Tibial nerve (tissue), 3 donors: ENCODE results near the gene NTN5.
A peak's percentile ranks its signal among the peaks of the same experiment; 100 is the strongest.

ENCODE experiments used
- POLR2A ChIP-seq, 2 donors: fragments of 450-650 bp; IDR thresholded peaks; one replicate each; pipeline ENCODE4 v1.6.1; 2017; ENCODE audit warnings: antibody characterized with exemption in 2 of 2, mild to moderate bottlenecking in 2 of 2, moderate library complexity in 2 of 2
- TF ChIP-seq, protein P1 (sequence below), 5 experiments: fragments of 200-600 bp in 3 of 5; fragments of 450-650 bp in 2 of 5; sonication (generic) in 3 of 5; IDR thresholded peaks; one replicate each; pipeline ENCODE4 v1.5.1; 2016 to 2019; ENCODE audit warnings: antibody characterized with exemption in 5 of 5, mild to moderate bottlenecking in 3 of 5, moderate library complexity in 2 of 5

DNA sequence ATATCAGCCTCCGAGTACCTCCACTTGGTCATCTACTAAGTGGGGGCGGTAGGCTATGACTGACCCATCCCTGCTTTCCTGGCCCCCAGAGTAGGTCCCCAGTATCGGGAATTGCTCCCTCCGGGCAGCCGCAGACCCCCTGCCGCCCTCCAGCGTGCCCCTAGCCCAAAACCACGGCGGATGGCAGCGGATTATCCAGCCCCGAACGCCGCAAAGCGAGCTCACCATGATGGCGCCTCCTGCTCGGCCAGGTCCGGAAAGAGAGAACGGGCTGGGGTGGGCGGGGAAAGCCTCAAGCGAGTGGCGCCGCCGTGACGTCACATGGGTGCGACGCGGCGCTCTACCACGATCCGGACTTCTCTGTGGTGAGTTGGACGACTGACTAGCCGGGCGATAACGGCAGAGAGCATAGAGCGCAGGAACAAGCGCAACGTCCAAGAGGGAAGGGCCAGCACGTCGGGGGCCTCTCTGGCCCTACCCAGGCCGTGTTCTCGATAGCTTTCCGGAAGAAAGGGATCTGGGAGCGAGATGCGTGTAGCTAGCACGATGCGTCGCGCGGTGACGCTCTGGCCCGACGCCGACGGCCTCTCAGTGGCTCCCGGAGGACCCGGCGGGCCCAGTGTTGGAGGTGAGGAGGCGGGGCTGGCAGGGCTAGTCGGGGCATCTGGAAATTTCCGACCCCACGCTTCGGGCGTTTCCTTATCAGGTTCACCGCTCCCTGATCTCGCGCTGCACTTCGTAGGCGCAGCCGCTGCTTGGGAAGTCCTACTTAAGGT lies 53.7 kb downstream of the NTN5 start, which contains the start of the genes RPL18 and SPHK2:
- peak; percentile 80 to 91 for TF ChIP-seq POLR2A (IDR thresholded peaks at IDR 0.05)
- TF ChIP-seq, protein P1, sequence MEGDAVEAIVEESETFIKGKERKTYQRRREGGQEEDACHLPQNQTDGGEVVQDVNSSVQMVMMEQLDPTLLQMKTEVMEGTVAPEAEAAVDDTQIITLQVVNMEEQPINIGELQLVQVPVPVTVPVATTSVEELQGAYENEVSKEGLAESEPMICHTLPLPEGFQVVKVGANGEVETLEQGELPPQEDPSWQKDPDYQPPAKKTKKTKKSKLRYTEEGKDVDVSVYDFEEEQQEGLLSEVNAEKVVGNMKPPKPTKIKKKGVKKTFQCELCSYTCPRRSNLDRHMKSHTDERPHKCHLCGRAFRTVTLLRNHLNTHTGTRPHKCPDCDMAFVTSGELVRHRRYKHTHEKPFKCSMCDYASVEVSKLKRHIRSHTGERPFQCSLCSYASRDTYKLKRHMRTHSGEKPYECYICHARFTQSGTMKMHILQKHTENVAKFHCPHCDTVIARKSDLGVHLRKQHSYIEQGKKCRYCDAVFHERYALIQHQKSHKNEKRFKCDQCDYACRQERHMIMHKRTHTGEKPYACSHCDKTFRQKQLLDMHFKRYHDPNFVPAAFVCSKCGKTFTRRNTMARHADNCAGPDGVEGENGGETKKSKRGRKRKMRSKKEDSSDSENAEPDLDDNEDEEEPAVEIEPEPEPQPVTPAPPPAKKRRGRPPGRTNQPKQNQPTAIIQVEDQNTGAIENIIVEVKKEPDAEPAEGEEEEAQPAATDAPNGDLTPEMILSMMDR (IDR thresholded peaks at IDR 0.05): peak in 2 of 5 experiments; percentile 7 to 40
